HL-60 (cell line): ENCODE results near the gene EGFL8.

Experiments
- microRNA-seq: library from miRNA; unstranded; fragments of <30 nt; microRNA quantifications from one replicate; pipeline ENCODE4, GENCODE V29; 2018

Gene EGFL8

Small RNA genes lying within 50 kb of the gene (microRNA-seq; reads per million reads assigned to microRNA genes)
- gene MIR6721 (2.1 reads per million), gene MIR6833 (1.2 reads per million)
